Stimulated activated CD4-positive, alpha-beta T cell treated with anti-CD3 and anti-CD28 coated beads, TNF-alpha, amount 100 ng/mL, for 24 hours (primary cell): ENCODE results near the gene YRDC.
"Not testable (repeated sequence)": the region's sequence is repeated elsewhere in the genome, so short reads cannot be mapped to it uniquely, and the experiment has no call there.

ENCODE experiments used
- DNase-seq, 3 experiments: peaks; one replicate each; pipeline ENCODE4 v3.0.0-alpha.2; 2020; ENCODE audit warnings: low read depth in 3 of 3

YRDC gene

GRCh38 chr1:37771440-37771839, 36.6 kb downstream of the YRDC start:
- not testable (repeated sequence) for DNase-seq

GRCh38 chr1:37767488-37767887, 40.5 kb downstream of the YRDC start:
- DNase-seq: no peak

GRCh38 chr1:37765916-37766664, 41.9 kb downstream of the YRDC start:
- peak in 1 of 3 experiments; percentile 27 for DNase-seq

DNA sequence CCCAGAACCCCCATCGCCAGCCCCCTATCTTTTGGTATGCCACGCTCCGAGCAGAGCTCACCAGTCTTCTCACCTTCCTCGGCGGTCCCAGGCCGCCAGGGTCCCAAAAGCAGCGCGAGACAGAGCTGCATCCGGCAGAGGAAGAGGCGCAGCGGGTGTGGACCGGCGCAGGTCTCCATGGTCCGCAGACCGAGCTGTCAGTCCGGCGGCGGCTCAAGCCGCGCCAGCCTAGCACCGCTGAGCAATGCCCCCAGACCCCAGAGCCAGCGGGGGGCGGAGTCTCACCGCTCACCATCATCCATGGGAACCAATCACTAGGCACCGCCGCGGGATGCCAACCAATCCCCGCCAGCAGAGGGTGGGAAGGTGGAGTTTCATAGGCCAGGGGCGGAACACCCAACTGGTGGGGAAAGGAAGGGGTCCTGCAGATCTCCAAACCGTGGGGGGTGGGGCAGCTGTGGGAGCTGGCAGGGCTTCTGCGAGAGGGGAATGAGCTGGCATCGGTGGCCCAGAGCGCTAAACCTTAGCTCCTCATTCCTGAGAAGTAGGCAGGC, 43.0 kb downstream of the YRDC start, which contains the start of gene EPHA10:
TSS of gene EPHA10 (minus strand) at position 233 of the 554 bp plus-strand sequence. CDS start at position 179, 54 bp downstream.
- DNase-seq: no peak

GRCh38 chr1:37764414-37764825, 43.6 kb downstream of the YRDC start:
- peak in 2 of 3 experiments; percentile 23 to 37 for DNase-seq

DNA sequence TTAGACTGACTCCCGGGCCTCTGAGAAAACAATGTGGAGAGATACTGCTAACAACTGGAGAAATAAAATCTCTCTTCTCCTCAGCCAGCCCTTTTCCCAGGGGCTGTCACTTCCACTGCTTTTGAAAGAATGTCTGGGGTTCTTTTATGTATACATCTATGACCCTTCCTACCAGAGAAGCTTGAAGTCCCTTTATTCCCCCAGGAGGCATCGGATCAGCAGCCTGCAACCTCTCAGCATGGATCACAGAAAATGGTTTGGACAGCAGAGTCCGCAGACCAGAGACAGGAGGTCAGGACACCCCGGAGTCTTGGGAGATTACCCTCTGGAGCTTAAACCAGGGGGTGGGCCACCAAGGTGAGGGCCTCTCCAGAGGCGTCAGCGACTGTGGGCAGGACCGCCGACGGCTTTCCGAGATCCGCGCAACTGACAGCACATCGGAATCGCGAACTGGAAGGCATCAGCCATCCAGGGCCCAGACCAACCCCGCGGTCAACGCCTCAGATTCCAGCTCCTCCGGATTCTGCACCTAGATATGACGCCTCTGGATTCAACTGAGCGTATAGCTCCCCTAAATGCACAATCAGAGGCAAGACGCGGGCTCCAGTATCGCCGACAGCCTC, 44.1 kb downstream of the YRDC start:
- DNase-seq: no peak

GRCh38 chr1:37762516-37762915, 45.5 kb downstream of the YRDC start:
- no peak for DNase-seq

DNA sequence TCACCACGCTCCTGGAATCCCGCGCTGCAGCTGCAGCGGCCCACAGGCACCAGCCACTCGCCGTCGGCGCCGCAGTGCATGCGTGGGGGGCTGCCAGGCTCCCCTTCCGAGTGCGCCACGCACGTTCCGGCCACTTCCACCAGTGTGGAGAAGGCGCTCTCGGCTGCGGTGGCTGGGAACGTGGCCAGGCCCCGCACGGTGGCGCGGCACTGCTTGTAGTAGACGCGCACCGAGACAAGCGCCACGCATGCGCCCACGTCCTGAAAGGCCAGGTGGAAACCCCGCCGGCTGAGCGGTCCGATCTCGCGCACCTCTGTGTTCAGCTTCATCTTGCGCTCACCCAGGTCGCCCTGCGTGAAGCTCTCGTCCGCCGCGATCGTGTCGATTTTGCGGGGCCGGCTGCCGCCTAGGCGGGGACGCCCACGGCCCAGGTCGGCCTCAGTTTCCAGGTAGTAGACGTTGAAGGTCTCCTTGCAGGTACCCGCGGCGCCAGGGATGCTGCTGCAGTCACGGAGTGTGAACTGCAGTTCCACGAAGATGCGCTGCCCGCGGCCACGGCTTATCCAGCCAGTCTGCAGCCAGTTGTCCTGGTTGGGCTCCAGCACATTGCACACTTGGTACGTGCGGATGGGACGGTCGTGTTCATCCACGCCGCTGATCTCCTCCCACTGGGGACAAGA, 46.5 kb downstream of the YRDC start:
- no peak for DNase-seq

DNA sequence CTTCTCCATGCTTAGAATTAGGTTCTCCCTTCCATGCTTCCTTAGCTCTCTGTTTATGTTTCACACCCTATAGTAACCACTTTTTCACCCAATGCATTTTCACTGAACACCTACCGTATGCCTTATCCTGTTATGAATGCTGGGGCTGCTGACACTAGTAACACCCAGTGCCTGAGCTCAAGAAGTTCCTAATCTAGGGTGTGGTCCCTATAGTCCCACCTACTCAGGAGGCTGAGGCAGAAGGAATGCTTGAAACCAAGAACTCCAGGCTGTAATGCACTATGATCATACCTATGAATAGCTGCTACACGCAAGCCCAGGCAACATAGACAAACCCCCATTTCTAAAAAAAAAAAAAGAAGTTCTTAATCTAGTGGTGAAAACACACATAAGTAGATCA, 48.6 kb downstream of the YRDC start:
- no peak for DNase-seq

DNA sequence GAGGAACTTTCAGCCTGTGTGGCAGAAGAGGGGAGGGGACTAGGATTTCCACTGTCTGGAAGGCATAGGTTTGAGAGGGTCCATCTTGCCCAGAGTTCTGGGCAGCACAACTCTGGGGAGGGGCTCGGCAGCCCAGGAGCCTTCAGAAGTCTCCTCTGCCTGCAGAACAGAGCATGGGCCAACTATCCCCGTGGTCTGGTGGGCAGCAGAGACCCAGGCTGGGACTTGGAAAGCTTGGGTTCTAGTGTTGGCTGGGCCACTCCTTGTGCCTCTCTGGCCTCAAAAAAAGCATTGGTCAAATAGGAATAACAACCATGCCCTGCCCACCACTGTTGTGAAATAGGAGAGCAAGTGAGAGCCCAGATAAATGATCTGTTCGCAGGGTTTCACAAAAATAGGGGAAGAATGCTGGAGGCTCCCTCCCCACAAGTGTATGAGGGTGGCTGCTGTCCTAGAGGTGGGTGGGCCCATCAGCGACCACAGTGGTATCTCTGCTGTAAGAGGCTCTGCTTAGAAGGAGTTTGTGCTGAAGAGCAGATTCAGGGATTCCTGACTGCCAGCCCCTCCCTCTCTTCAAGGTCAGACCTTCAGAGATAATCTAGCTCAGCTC, 52.0 kb downstream of the YRDC start:
- no peak for DNase-seq

DNA sequence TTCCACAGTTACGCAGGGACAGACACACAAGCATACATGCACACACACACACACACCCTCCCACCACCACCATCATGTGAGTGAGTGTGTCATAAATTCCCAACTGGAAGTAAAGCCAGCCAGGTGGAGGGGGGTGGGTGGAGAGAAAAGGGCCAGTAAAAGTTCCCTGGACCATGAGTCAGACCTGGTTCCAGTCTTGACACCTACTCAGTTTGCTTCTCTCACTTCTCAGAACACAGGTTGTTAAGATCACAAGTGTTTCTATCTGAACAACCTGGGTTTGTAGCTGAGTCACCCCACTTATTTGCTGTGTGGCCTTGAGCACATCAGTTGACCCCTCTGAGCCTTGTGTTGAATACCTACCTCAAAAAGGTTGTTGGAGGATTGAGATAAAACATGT, 52.7 kb downstream of the YRDC start:
- peak in 1 of 3 experiments; percentile 52 for DNase-seq

DNA sequence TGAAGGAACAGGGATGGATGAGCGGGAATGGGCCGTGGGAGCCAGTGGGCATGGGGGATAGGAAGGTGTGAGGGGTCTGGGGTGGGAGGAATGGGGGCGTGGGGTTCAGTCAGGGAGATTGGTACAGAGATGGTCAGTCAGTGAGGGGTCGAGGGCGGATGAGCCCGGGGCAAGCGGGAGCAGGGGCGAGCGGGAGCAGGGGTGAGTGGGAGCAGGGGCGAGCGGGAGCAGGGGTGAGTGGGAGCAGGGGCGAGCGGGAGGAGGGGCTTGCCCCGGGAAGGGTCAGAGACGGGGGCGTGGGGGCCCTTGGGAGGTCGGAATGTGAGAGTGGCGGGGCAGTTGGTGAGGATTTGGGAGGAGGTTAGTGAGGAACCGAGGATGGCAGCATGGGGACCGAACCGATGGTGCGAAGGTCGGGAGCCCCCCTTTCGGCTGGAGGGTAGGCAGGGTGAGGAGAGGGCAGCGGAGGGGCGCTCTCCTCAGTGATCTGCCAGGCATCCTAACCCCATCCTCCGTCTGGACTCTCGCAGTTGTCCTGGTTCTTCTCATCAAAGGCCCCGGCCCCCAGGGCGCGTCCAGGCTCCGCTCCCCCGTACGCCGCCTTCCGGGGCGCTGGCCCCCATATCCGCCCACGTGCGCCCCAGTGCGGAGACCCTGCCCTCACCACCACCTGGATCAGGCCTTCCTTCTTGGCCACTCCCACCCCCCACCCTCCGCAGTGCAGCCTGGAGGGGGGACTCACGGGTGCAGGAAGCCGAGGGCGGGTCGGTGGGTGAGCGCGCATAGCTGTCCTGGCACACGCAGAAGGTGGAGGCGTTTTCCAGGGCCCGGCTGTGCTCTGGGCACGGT, 54.3 kb downstream of the YRDC start:
- DNase-seq: no peak
